Measurements from ENCODE around the gene RBM17.
"Not testable (repeated sequence)": the region's sequence is repeated elsewhere in the genome, so short reads cannot be mapped to it uniquely, and the experiment has no call there.

RBM17 gene

DNA sequence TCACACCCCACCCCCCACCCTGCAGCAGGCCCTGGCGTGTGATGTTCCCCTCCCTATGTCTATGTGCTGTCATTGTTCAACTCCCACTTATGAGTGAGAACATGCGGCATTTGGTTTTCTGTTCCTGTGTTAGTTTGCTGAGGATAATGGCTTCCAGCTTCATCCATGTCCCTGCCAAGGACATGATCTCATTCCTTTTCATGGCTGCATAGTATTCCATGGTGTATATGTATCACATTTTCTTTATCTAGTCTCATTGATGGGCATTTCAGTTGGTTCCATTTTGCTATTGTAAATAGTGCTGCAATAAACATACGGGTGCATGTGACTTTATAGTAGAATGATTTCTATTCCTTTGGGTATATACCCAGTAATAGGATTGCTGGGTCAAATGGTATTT lies 24.1 kb upstream of the RBM17 start:
- H3K4me3 Mint-ChIP-seq = peak overlapping the region; percentile 18
- peaks cover 10% of the 10 kb centered on the region for H3K36me3 Mint-ChIP-seq (ENCODE audit: low read depth)
- H3K27me3 Mint-ChIP-seq (ENCODE audit: low read depth); H3K9me3 Mint-ChIP-seq: not testable (repeated sequence)
- peak overlapping the region; percentile 41 for H3K27ac Mint-ChIP-seq
- peaks cover 66% of the 10 kb centered on the region for H3K4me1 Mint-ChIP-seq (ENCODE audit: low read depth)

GRCh38 chr10:6065406-6065805 lies 23.4 kb upstream of the RBM17 start:
- peaks cover 65% of the 10 kb centered on the region for H3K4me1 Mint-ChIP-seq (ENCODE audit: low read depth)
- peaks cover 5% of the 10 kb centered on the region for H3K36me3 Mint-ChIP-seq (ENCODE audit: low read depth)
- no peaks in the 10 kb centered on the region for H3K27me3 Mint-ChIP-seq (ENCODE audit: low read depth)
- H3K4me3 Mint-ChIP-seq = peak overlapping the region; percentile 18
- peak overlapping the region; percentile 76 for H3K27ac Mint-ChIP-seq
- H3K9me3 Mint-ChIP-seq = peaks cover 3% of the 10 kb centered on the region

DNA sequence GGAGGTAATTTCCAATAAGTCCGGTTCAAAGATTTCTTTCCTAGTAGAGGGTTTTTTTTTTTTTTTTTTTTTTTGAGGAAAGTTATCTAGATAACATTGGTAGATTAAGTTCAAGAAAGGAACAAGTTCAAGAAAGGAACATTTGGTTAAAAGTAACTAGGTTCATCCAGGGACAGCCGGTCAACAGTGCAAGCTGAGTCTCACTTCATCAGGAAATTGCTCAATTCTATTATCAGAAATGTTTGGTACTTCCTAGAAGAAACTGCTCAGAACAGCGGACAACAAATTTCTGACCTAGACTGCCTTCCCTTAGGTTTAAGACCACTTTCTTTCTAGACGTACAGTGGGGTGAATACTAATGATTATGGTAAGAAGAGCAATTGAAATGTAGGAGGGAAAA lies 23.0 kb upstream of the RBM17 start:
- Mint-ChIP-seq H3K27ac (peak overlapping the region; percentile 76), H3K36me3 (ENCODE audit: low read depth) (peaks cover 6% of the 10 kb centered on the region), H3K4me3 (peak overlapping the region; percentile 56), H3K9me3 (peaks cover 3% of the 10 kb centered on the region), H3K27me3 (ENCODE audit: low read depth) (no peaks in the 10 kb centered on the region), H3K4me1 (ENCODE audit: low read depth) (peaks cover 70% of the 10 kb centered on the region)

- Mint-ChIP-seq H3K9me3 (peaks cover 3% of the 10 kb centered on the region), H3K4me1 (ENCODE audit: low read depth) (peaks cover 79% of the 10 kb centered on the region), H3K36me3 (ENCODE audit: low read depth) (peaks cover 3% of the 10 kb centered on the region), H3K27ac (peak overlapping the region; percentile 90), H3K4me3 (peak overlapping the region; percentile 37), H3K27me3 (ENCODE audit: low read depth) (no peaks in the 10 kb centered on the region)
Measured at GRCh38 chr10:6067457-6067856, 21.4 kb upstream of the RBM17 start.

DNA sequence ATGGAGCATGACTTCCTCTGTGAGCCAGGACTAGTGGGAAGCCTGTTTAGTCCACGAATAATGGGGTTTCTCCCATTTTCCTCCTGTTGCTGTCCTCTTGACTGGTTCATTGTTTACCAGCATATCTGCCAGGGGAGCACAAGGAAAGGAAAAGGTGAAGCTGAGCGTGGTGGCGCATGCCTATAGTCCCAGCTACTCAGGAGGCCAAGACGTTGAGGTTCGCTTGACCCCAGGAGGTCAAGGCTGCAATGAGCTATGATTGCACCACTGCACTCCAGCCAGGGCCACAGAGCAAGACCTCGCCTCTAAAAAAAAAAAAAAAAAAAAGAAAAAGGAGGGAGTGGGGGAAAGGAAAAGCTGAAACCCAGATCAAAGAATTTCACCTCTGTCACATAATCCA lies 20.8 kb upstream of the RBM17 start:
- Mint-ChIP-seq H3K36me3 (ENCODE audit: low read depth) (peaks cover 3% of the 10 kb centered on the region), H3K4me1 (ENCODE audit: low read depth) (peaks cover 79% of the 10 kb centered on the region), H3K27ac (peak overlapping the region; percentile 90), H3K27me3 (ENCODE audit: low read depth) (no peaks in the 10 kb centered on the region), H3K9me3 (peaks cover 3% of the 10 kb centered on the region), H3K4me3 (peak overlapping the region; percentile 72)

- peaks cover 3% of the 10 kb centered on the region for H3K36me3 Mint-ChIP-seq (ENCODE audit: low read depth)
- H3K4me1 Mint-ChIP-seq (ENCODE audit: low read depth) = peaks cover 80% of the 10 kb centered on the region
- H3K27me3 Mint-ChIP-seq (ENCODE audit: low read depth) = no peaks in the 10 kb centered on the region
- H3K27ac Mint-ChIP-seq = peak overlapping the region; percentile 90
- peaks cover 3% of the 10 kb centered on the region for H3K9me3 Mint-ChIP-seq
- peak overlapping the region; percentile 72 for H3K4me3 Mint-ChIP-seq
Measured at GRCh38 chr10:6068422-6068821, 20.4 kb upstream of the RBM17 start.

- peaks cover 4% of the 10 kb centered on the region for H3K36me3 Mint-ChIP-seq (ENCODE audit: low read depth)
- H3K9me3 Mint-ChIP-seq = peaks cover 3% of the 10 kb centered on the region
- H3K27ac Mint-ChIP-seq = peak overlapping the region; percentile 90
- no peaks in the 10 kb centered on the region for H3K27me3 Mint-ChIP-seq (ENCODE audit: low read depth)
- H3K4me1 Mint-ChIP-seq (ENCODE audit: low read depth) = peaks cover 81% of the 10 kb centered on the region
- peak overlapping the region; percentile 72 for H3K4me3 Mint-ChIP-seq
Measured at GRCh38 chr10:6069081-6069931, 19.5 kb upstream of the RBM17 start.

- H3K27ac Mint-ChIP-seq = peak overlapping the region; percentile 90
- H3K27me3 Mint-ChIP-seq (ENCODE audit: low read depth) = no peaks in the 10 kb centered on the region
- H3K4me1 Mint-ChIP-seq (ENCODE audit: low read depth) = peaks cover 79% of the 10 kb centered on the region
- peak overlapping the region; percentile 69 for H3K4me3 Mint-ChIP-seq
- no peaks in the 10 kb centered on the region for H3K9me3 Mint-ChIP-seq
- peaks cover 4% of the 10 kb centered on the region for H3K36me3 Mint-ChIP-seq (ENCODE audit: low read depth)
Measured at GRCh38 chr10:6070660-6071059, 18.2 kb upstream of the RBM17 start.

DNA sequence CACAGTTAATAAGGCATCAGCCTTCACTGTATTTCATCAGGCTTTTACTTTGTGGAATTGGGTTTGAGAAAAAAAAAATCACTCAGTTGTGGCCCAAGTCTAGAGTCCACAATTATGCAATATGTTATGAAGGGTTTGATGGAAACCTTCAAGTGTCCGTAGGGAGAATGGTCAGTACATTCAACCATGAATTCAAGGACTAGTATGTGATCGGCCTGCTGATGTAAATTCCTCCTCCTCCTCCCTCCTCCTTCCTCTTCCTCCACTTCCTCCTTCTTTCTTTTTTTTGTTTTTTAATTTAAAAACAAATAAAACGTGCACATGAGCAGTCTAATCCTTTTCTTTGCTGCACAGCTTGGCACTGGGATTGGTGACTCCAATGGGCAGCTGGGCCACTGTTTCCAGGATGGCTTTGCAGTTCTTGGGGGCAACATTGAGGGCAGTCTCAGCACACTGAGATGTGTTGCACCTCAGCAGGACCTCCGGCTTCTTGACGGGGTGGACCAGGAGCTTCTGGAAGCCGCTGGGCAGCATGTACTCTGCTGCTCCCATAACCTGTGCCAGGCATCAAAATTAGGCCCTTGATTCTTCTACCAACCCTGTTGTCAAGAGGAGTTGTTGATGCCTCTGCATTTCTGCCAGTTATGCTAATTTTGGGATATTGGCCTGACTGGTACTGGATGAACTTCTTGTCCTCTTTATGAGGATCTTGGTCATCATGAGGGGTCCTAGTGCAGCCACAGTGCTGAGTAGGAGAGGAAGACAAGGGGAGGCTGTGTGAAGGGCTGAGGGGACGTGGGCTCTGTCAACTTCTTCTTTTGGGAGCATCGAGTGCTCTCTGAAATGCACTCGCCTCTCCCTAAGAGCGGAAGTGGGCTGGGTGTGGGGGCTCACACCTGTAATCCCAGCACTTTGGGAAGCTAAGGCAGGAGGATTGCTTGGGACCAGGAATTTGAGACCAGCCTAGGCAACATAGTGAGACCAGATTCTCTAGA lies 17.4 kb upstream of the RBM17 start:
- peaks cover 4% of the 10 kb centered on the region for H3K36me3 Mint-ChIP-seq (ENCODE audit: low read depth)
- H3K27ac Mint-ChIP-seq = peak overlapping the region; percentile 90
- peak overlapping the region; percentile 63 for H3K4me3 Mint-ChIP-seq
- peaks cover 73% of the 10 kb centered on the region for H3K4me1 Mint-ChIP-seq (ENCODE audit: low read depth)
- no peaks in the 10 kb centered on the region for H3K9me3 Mint-ChIP-seq
- H3K27me3 Mint-ChIP-seq (ENCODE audit: low read depth) = no peaks in the 10 kb centered on the region

DNA sequence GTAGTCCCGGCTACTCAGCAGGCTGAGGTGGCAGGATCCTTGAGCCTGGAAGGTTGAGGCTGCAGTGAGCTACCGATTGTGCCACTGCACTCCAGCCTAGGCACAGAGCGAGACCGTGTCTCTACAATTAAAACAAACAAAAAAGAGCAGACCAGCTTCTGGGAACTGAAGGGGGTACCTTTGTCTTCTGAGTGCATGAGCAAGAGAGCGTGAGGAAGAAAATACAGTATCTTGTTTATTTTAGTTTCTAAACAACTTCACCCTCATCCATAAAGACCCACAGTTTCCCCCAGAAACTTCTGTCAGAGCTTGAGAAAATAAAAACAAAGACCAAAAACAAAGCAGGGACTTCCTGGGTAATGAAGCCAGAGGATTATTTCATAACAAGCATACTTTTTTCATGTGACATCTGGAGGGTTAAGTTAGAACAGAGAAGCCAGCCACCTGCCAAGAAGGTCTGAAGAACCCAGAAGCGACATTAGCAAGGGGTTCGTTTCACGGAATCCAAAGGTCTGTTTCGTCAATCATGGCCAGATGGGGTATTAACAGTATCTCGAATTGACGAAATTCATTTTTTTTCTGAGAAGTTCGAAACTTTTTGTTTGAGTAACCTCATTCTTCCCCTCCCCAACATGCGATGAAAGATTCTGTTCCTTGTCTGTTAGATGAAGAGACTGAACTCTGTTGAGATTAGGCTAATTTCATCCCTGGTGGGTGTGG lies 16.5 kb upstream of the RBM17 start:
- Mint-ChIP-seq H3K9me3 (no peaks in the 10 kb centered on the region), H3K4me3 (peak overlapping the region; percentile 63), H3K4me1 (ENCODE audit: low read depth) (peaks cover 70% of the 10 kb centered on the region), H3K36me3 (ENCODE audit: low read depth) (peaks cover 4% of the 10 kb centered on the region), H3K27me3 (ENCODE audit: low read depth) (no peaks in the 10 kb centered on the region), H3K27ac (peak overlapping the region; percentile 90)

DNA sequence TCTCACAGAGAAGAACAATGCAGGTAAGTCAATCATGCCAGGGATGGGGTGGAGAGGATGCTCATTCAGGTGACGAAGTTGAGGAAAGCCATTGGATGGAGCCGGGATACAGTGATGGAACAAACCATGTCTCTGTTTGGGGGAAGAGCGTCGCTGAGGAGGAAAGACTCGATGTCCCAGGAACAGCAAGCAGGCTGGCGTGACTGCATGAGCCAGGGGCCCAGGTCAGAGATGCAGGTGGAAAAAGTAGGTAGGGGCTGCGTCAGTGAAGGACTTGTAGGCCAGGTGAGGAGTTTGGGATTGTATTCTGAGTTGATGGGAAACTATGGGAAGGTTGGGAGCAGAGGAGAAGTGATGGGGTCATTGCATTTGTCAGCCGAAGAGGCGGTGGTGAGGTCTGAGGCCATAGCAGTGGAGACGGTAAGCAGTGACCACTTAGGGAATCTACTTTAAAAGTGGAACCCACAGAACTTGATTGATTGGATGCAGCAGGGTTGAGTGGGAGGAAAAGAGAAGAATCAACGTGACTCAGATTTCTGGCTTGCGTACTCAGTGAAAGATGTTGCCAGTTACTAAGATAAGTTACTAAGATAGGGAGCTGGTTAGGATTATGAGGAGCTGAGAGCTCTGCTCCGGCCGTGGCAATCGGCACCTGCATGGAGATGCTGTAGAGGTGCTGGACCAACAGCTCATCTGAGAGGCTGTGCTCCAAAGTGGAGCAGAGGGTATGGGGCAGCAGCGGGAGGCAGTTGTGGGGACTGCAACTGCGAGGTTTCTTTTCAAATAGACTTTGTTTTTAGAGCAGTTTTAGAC lies 14.1 kb upstream of the RBM17 start:
- no peaks in the 10 kb centered on the region for H3K9me3 Mint-ChIP-seq
- peak overlapping the region; percentile 1 for H3K4me3 Mint-ChIP-seq
- H3K27me3 Mint-ChIP-seq (ENCODE audit: low read depth) = no peaks in the 10 kb centered on the region
- H3K4me1 Mint-ChIP-seq (ENCODE audit: low read depth) = peaks cover 49% of the 10 kb centered on the region
- H3K27ac Mint-ChIP-seq = peak overlapping the region; percentile 53
- peaks cover 5% of the 10 kb centered on the region for H3K36me3 Mint-ChIP-seq (ENCODE audit: low read depth)

- peaks cover 5% of the 10 kb centered on the region for H3K9me3 Mint-ChIP-seq
- no peak overlapping the region for H3K27ac Mint-ChIP-seq
- H3K36me3 Mint-ChIP-seq (ENCODE audit: low read depth) = peaks cover 4% of the 10 kb centered on the region
- H3K27me3 Mint-ChIP-seq (ENCODE audit: low read depth) = no peaks in the 10 kb centered on the region
- peaks cover 40% of the 10 kb centered on the region for H3K4me1 Mint-ChIP-seq (ENCODE audit: low read depth)
- H3K4me3 Mint-ChIP-seq = no peak overlapping the region
Measured at GRCh38 chr10:6077071-6077675, 11.7 kb upstream of the RBM17 start.

DNA sequence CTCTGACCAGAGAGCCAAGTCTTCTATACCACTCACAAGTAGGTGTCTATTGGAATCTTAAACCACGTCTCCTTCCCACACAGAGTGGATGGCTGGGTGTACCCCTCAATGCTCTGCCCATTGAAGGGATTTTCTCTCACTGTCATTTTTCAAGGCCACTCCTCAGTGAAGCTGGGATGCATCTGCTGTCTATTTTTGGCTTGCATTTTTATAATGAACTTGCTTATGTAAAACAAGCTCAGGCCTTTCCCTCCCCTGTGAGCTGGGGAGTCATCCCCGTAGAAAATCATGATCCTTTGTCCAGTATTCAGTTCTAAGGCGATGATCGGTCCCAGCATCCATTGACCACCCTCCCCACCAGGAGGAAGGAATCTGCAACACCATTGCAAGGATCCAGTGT lies 9.8 kb upstream of the RBM17 start:
- H3K9me3 Mint-ChIP-seq = peaks cover 9% of the 10 kb centered on the region
- no peak overlapping the region for H3K4me3 Mint-ChIP-seq
- peaks cover 3% of the 10 kb centered on the region for H3K36me3 Mint-ChIP-seq (ENCODE audit: low read depth)
- peaks cover 47% of the 10 kb centered on the region for H3K4me1 Mint-ChIP-seq (ENCODE audit: low read depth)
- H3K27me3 Mint-ChIP-seq (ENCODE audit: low read depth) = no peaks in the 10 kb centered on the region
- H3K27ac Mint-ChIP-seq = no peak overlapping the region

Measured in T-helper 1 cell treated with Interleukin-12 subunit alpha and Interleukin-12 subunit beta and Interleukin-4 antibody, amounts not matched to agents 30 μg/mL and 1 μg/mL, for 36 hours (primary cell).